ENCODE data around the gene TGFBR2.

TGFBR2 gene

GRCh38 chr3:30606301-30607031 is at the start of gene TGFBR2:
Gene TGFBR2, plus strand, starts transcription at chr3:30606601. Its CDS starts 283 bp downstream, at chr3:30606884.
- no peak for FAIRE-seq

GRCh38 chr3:30557746-30558303 is 48.6 kb upstream of the TGFBR2 start:
- no peak for FAIRE-seq

GRCh38 chr3:30563956-30564355 is 42.4 kb upstream of the TGFBR2 start:
- no peak for FAIRE-seq

- FAIRE-seq, result no peak
These were observed 39.2 kb upstream of the TGFBR2 start for GRCh38 chr3:30567139-30567753.

GRCh38 chr3:30576946-30577345 is 29.5 kb upstream of the TGFBR2 start:
- no peak for FAIRE-seq

- FAIRE-seq, result no peak
These were observed 28.6 kb upstream of the TGFBR2 start for GRCh38 chr3:30577788-30578187.

- FAIRE-seq, result no peak
These were observed 27.9 kb upstream of the TGFBR2 start for GRCh38 chr3:30578479-30578878.

- FAIRE-seq, result no peak
These were observed 27.3 kb upstream of the TGFBR2 start for GRCh38 chr3:30578986-30579579.

- FAIRE-seq, result no peak
These were observed 25.3 kb upstream of the TGFBR2 start for GRCh38 chr3:30581067-30581585.

- FAIRE-seq, result no peak
These were observed 24.4 kb upstream of the TGFBR2 start for GRCh38 chr3:30581982-30582381.

- no peak for FAIRE-seq
These were observed 22.4 kb upstream of the TGFBR2 start for GRCh38 chr3:30583973-30584372.

GRCh38 chr3:30585654-30586053 is 20.7 kb upstream of the TGFBR2 start:
- no peak for FAIRE-seq

GRCh38 chr3:30586096-30586805 is 20.1 kb upstream of the TGFBR2 start:
- FAIRE-seq, result no peak

- no peak for FAIRE-seq
These were observed 19.5 kb upstream of the TGFBR2 start for GRCh38 chr3:30586806-30587486.

GRCh38 chr3:30587904-30588303 is 18.5 kb upstream of the TGFBR2 start:
- FAIRE-seq, result no peak

GRCh38 chr3:30596152-30596551 is 10.2 kb upstream of the TGFBR2 start:
- FAIRE-seq, result no peak

GRCh38 chr3:30597131-30597768 is 9.2 kb upstream of the TGFBR2 start:
- FAIRE-seq, result no peak

GRCh38 chr3:30597769-30598134 is 8.6 kb upstream of the TGFBR2 start:
- FAIRE-seq, result no peak

GRCh38 chr3:30598668-30599545 is 7.5 kb upstream of the TGFBR2 start:
- no peak for FAIRE-seq

GRCh38 chr3:30600572-30600971 is 5.8 kb upstream of the TGFBR2 start:
- no peak for FAIRE-seq

GRCh38 chr3:30602946-30603345 is 3.5 kb upstream of the TGFBR2 start:
- FAIRE-seq, result no peak
